DMS 273 treated with DMSO at 0.1 percent for 48 hours (cell line): ENCODE data around the gene CARD11.

Experiments used
- DNase-seq: peaks from one replicate; lab custom pipeline; 2025; lab: John Stamatoyannopoulos, UW

CARD11 gene

DNA sequence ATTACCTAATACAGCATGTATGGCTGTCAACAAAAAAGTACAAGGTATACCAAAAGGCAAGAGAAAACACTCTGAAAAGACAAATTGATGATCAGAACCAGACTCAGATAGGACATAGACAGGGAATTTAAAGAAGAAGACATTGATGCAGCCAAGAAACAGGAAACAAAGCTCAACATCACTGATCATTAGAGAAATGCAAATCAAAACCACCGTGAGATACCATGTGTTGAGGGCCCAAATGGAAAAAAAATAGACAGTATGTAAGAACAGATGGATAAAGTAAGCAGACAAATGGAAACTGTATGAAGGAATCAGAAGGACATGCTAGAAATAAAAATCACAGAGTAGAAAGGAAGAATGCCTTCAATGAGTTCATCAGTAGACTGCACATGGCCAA lies 23.3 kb downstream of the CARD11 start:
- no peak for DNase-seq

GRCh38 chr7:3019801-3020200 lies 23.9 kb downstream of the CARD11 start:
- DNase-seq: no peak

DNA sequence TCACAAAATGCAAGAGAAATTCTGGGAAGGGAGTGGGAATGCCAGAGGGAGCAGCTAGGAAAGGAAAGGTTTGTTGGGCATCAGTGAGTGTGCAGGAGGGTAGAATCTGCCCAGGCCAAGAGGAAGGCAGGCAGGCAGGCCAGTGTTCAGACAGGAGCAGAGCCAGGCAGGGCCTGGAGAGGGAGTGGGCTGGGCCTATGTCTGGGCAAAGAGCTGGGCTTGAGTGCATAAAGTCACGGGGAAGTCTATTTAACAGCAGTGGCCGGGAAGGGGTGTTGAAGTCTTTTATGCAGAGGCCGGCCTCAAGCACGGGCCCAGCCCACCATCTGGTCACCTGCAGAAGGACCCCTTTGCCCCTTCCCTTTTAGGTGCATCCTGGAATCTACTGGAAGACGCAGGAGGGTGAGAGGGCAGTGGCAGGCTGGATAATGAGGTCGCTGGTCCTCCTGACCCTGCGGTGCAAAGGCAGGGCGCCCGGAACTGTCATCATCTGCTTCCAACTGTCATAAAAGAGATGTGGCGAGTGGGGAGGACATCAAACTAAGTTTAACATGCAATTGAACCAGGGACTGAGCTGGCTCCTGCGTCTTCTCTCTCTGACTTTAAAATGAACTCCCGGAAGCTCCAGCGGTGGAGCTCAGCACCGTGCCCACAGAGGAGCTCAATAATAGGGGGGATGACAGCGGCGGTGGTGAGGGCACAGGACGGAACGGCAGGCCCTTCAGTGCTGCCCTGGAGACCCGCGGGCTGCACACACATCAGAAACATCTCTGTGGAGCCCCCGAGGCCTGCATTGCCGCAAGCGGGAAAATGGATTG lies 29.5 kb downstream of the CARD11 start:
- DNase-seq: no peak

DNA sequence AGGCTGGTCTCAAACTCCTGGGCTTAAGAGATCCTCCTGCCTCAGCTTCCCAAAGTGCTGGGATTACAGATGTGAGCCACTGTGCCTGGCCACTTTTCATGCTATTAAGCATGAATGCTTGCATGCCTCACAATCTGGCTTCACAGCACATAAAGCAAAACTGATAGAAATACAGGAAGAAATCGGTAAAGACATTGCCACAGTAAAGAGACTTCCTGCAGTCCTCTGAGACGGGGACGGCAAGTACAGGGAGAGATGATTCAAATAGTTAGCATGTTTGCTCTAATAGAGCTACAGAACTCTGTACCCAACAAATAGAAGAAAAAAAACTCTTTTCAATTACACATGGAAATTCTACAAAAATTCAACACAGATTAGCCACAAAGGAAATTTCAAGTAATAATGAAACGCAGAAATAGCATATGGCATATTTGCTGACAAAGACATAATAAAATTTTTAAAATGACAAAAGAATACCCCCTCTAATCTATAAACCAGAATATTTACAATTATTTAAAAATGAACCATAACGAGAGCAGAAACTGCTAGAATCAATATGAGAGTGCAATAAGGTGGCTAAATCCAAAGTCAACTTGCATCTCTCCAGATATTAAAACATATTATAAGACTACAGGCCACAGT lies 32.3 kb downstream of the CARD11 start:
- no peak for DNase-seq

DNA sequence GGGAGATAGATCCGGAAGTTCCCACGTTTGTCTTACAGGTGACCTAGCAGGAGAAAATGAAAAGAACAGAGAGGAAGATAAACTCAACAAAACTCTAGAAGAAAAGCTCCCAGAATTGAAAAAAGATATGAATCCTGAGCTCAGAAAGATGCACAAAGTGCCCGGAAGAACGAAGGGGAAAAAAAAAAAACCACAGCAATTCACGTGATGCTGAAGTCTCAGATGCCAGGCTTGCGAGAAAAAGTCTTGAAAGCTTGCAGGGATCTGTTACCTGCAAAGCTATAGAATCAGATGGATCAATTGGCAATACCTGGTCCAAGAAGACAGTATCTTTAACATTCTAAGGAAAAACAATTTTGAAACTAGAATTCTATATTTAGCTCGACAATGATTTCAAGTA lies 33.5 kb downstream of the CARD11 start:
- DNase-seq: no peak

- no peak for DNase-seq
Measured at GRCh38 chr7:3009086-3009485, 34.6 kb downstream of the CARD11 start.

DNA sequence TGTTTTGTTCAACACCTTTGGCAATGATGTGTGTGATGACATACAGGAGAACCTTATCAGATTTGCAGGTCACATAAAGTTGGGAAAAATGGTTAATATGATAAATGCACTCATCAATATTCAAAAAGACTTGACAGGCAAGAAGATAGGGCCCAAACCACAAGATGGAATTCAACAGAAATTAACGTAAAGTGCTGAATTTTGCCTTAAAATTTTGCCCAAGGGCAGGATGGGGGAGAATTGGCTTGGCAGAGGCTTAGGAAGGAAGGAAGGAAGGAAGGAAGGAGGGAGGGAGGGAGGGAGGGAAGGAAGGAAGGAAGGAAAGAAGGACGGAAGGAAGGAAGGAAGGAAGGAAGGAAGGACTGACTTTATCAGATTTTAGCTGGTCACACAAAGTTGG lies 35.3 kb downstream of the CARD11 start:
- DNase-seq: no peak

- no peak for DNase-seq
Measured at GRCh38 chr7:3007696-3008095, 36.0 kb downstream of the CARD11 start.

DNA sequence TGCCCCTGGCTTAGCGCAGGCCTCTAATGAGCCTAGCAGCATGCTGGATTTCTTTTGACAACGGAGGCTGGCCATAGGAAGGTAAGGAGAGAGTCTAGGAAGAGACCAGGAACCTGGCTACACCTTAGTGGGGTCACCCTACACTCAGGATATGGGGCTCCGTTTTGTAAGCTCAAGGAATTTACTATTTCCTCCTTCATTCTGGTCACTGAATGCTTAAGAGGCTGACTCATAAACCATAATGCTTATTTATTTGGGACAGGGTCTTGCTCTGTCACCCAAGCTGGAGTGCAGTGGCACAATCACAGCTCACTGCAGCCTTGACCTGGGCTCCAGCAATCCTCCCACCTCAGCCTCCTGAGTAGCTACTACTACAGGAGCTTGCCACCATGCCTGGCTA lies 38.4 kb downstream of the CARD11 start:
- no peak for DNase-seq

DNA sequence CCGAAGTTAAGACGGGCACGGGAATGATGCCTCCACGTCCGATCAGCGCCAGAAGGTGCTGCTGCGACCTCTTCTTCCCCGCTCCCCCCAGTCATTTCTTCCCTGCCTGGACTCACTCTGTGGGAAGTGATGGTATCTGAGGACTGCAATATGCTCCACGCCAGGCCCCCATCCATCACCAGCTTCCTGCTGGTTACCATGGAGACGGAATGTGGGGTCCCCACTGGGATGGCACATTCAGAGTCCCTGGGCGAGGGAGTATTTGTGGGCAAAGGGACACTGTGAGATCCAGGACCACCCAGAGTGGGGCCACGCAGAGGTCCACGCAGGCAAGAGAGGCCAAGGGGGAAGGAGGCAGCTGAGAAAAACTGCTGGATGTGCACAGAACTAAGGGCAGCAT lies 39.7 kb downstream of the CARD11 start:
- DNase-seq: no peak

- DNase-seq: no peak
Measured at GRCh38 chr7:3002631-3003030, 41.0 kb downstream of the CARD11 start.

DNA sequence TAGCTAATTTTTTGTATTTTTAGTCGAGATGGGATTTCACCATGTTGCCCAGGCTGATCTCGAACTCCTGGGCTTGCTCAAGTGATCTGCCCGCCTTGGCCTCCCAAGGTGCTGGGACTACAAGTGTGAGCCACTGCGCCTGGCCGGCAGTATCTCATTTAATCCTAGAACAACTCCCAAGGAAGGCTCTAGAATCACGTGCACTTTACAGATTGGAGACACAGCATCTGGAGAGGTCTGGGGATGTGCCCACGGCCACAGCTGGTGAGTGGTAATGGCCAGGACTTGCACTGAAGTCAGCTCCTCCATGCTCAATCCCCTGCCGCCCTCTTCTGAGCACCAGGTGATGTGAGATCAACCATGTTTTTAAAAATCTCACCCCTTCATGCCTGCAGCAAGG lies 43.1 kb downstream of the CARD11 start:
- DNase-seq: no peak

DNA sequence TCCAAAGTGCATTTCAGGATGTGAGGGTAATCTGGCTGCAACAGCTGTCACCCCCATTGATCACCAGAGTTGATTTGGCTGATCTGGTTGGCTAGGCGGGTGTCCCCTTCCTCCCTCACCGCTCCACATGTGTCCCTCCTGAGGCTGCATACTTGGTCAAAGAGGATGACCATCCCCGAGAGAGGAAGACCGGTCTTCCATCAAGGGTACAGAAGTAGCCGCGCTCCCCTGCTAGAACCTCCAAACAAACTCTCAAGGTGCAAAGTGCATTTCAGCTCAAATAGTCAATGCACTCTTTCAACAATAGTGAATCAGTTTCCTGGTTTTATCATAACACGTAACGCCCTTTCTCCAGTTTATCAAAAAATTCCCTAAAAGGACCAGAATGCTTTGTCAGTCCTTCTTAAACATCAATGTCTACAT lies 44.6 kb downstream of the CARD11 start:
- DNase-seq: no peak

GRCh38 chr7:2997014-2997413 lies 46.7 kb downstream of the CARD11 start:
- peak; percentile 16 for DNase-seq

DNA sequence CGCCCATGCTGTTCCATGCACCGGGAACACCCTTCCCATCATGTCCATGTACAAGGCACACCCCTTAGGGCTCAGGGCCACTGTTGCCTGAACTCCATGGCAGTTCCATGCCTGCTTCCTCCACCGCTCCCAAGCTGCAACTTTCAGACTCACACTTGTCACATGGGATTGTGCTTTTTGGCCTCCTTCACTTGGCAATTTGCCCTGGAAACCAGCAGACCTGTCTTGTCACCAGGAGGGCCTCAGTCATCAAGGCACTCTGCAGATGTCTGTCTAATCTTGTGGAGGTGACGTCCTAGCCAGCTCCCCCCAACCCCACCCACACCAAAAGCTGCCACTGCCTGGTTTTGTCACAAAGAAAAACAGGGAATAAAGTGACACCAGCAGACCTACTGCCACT lies 47.5 kb downstream of the CARD11 start:
- no peak for DNase-seq

GRCh38 chr7:2993868-2994267 lies 49.8 kb downstream of the CARD11 start:
- no peak for DNase-seq

GRCh38 chr7:2993396-2993795 lies 50.3 kb downstream of the CARD11 start:
- no peak for DNase-seq

- DNase-seq: no peak
Measured at GRCh38 chr7:2990949-2991470, 52.7 kb downstream of the CARD11 start.

- no peak for DNase-seq
Measured at GRCh38 chr7:2986561-2986960, 57.1 kb downstream of the CARD11 start.

DNA sequence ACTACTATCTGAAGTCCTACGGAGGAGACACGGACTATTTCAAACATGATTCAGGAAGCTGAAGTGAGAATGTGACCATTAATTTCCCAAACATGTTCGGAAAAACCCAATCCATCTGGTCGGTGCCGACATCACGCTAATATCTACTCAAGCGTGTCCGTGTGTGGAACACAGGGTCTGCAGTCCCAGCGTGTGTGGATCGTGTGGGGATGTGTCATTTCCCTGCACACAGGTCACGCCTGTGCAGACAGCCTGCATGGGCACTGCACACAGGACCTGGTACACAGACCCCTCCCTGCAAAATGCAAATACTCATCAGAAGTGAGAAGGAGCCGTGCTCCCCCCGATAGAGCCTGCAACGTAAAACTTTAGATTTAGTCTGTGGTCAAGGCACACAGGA lies 57.8 kb downstream of the CARD11 start:
- DNase-seq: no peak

- DNase-seq: peak; percentile 25
Measured at GRCh38 chr7:2984091-2984490, 59.6 kb downstream of the CARD11 start.

- no peak for DNase-seq
Measured at GRCh38 chr7:2983586-2983985, 60.1 kb downstream of the CARD11 start.

DNA sequence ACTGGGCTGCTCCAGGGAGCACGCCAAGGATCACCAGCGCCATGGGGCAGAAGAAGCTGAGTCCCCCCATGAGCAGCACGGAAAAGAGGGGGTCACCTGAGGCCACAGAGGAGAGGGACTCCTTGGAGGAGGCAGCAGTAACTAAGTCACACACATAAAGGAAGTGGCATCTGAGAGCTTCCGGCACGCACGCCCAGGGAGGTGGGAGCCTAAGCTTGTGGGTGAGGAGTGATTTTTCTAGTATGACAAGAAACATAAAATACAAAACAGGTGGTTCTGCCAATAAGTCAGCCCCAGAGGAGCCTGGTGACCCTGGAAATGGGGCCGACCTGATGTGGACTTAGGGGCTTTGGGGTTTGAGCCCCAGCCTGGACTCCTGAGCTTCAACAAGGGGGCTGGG lies 60.8 kb downstream of the CARD11 start:
- no peak for DNase-seq

DNA sequence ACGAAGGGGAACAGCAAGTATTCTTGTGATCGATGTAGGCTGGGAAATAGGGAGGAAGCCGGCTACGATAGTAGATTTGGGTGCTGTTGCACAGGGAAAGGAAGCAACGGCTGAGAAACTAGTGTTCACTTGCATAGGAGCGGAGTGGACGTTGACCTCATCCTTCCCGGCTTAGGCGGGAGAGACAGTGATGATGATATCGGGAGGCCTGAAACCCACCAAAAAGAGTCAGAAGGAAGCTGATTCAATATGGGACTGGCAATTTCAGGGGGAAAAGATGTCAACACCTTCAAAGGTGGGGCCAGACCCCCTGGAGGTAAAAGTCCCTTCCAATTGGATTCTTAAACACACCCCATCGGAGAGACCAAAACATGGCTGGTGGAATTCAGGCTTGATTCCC lies 61.3 kb downstream of the CARD11 start:
- DNase-seq: no peak
